Lower leg skin (tissue), 4 donors: ENCODE results near the gene PPFIA3. TPM values are rescaled to one million over a fixed set of nuclear protein-coding genes. Genes with fewer than 3 reads are reported as not detected.

Source experiments
- DNase-seq, 2 donors: peaks; one replicate each; pipeline ENCODE4 v3.0.0-alpha.2; 2019; ENCODE audit warnings: low spot score in 2 of 2
- H3K4me3 ChIP-seq: fragments of 200-600 bp; sonication (generic); 2 replicates; pipeline ENCODE4 v1.5.1; 2017; ENCODE audit warnings: mild to moderate bottlenecking, low read depth; ENCODE audit not compliant: poor library complexity, severe bottlenecking
- POLR2A ChIP-seq, 2 donors: fragments of 450-650 bp; IDR thresholded peaks; one replicate each; pipeline ENCODE4 v1.6.1; 2016 to 2017; ENCODE audit warnings: antibody characterized with exemption in 2 of 2, mild to moderate bottlenecking in 1 of 2, moderate library complexity in 1 of 2
- WGBS, 2 donors: methylation state at CpG; one replicate each; pipeline ENCODE4 v1.1.5; 2018; 5-methylcytosine and 5-hydroxymethylcytosine counted together
- intact Hi-C: fragments of 100-400 bp; cut with DNase I; formaldehyde crosslinking; loops from one replicate; pipeline ENCODE4 v1.15.0; 2023; ENCODE audit warnings: low total_unique reads
- total RNA-seq, 4 donors: library from RNA; depleted of rRNA; stranded (reverse); fragments of >200 nt; gene quantifications; one replicate each; pipeline ENCODE4 v1.1.0, GENCODE V29; 2016
- TF ChIP-seq, protein P1 (sequence below), 3 donors: fragments of 450-650 bp; IDR thresholded peaks; one replicate each; pipeline ENCODE4 v1.5.1; 2016; ENCODE audit warnings: antibody characterized with exemption in 3 of 3, mild to moderate bottlenecking in 3 of 3, moderate library complexity in 2 of 3

Gene PPFIA3
- total RNA-seq, 4 donors from 2014 or later: 52.3 to 78.1 (median 64.4) TPM

DNA sequence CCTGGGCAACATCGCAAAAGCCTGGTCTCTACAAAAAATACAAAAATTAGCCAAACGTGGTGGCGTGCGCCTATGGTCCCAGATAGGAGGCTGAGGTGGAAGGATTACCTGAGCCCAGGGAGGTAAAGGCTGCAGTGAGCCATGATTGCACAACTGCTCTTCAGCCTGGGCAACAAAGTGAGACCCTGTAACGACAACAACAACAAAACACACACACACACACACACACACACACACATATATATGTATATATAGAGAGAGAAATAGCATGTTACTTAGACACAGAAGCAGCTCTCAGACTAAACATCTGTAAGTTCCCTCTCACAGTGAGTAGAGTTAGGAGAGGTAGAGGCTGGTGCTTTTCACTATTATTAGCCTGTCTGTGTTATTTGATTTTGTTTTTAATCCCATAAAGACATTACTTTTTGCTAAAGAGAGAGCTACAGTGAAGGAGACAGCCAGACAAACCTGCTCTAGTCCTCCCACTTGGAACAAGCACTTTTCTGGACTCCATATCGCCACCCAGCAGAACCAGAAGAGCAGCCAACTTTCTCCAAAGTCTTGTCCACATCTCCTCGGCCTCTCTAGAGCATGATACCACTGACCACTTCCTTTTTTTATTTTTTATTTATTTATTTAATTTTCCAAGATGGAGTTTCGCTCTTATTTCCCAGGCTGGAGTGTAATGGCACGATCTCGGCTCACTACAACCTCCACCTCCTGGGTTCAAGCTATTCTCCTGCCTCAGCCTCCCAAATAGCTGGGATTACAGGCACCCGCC lies 7.9 kb upstream of the PPFIA3 start:
- intact Hi-C loops: no loop called here
- TF ChIP-seq POLR2A (IDR thresholded peaks at IDR 0.05): no peak
- TF ChIP-seq, protein P1, sequence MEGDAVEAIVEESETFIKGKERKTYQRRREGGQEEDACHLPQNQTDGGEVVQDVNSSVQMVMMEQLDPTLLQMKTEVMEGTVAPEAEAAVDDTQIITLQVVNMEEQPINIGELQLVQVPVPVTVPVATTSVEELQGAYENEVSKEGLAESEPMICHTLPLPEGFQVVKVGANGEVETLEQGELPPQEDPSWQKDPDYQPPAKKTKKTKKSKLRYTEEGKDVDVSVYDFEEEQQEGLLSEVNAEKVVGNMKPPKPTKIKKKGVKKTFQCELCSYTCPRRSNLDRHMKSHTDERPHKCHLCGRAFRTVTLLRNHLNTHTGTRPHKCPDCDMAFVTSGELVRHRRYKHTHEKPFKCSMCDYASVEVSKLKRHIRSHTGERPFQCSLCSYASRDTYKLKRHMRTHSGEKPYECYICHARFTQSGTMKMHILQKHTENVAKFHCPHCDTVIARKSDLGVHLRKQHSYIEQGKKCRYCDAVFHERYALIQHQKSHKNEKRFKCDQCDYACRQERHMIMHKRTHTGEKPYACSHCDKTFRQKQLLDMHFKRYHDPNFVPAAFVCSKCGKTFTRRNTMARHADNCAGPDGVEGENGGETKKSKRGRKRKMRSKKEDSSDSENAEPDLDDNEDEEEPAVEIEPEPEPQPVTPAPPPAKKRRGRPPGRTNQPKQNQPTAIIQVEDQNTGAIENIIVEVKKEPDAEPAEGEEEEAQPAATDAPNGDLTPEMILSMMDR (IDR thresholded peaks at IDR 0.05): no peak
- H3K4me3 ChIP-seq: no peak overlapping the region
- DNase-seq: no peak
- 78% methylated on average over 11 of the region's 11 CpGs for WGBS, 2 donors

- 1 to 2% methylated on average over 31 to 58 of the region's 66 CpGs for WGBS, 2 donors
- intact Hi-C loops: no loop called here
- TF ChIP-seq, protein P1 (IDR thresholded peaks at IDR 0.05): no peak
- TF ChIP-seq POLR2A (IDR thresholded peaks at IDR 0.05): no peak
- DNase-seq: peak in 1 of 2 donors; percentile 90
- H3K4me3 ChIP-seq: peak within 1 kb of the TSS; percentile 52
These were observed 5.3 kb upstream of the PPFIA3 start, which contains the start of gene LIN7B for GRCh38 chr19:49113762-49114629. Gene LIN7B (plus strand): TSS chr19:49114370. CDS start chr19:49114405, 35 bp downstream.

DNA sequence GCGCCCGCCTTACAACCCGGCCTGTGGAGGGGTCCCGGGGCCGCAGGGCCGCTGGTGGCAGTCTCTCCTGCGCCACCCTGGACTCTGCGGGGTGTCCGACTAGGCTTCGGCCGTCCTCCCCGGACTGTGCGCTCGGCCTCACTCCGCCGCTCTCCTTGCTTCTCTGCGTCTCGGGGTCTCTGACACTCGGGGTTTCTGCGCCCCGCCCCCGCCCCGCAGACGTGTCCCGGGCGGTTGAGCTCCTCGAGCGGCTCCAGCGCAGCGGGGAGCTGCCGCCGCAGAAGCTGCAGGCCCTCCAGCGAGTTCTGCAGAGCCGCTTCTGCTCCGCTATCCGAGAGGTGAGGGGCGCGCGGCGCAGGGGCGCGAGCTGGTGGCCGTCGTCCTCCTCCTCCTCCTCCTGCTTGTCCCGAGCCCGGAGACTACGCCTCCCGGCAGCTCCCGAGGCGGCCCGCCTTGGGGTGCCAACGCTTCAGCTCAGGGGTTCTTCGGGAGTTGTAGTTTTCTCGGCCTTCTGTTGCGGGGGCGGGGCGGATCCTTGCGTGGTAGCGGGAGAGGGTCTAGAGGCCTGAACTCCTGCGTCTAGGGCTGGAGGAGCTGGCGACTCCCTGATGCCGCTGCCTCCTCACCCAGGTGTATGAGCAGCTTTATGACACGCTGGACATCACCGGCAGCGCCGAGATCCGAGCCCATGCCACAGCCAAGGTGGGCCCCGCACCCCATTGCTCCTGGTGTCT lies 4.5 kb upstream of the PPFIA3 start:
- intact Hi-C loops: no loop called here
- DNase-seq: peak; percentile 52 to 91
- WGBS, 2 donors: 14 to 16% methylated on average over 25 to 39 of the region's 68 CpGs

DNA sequence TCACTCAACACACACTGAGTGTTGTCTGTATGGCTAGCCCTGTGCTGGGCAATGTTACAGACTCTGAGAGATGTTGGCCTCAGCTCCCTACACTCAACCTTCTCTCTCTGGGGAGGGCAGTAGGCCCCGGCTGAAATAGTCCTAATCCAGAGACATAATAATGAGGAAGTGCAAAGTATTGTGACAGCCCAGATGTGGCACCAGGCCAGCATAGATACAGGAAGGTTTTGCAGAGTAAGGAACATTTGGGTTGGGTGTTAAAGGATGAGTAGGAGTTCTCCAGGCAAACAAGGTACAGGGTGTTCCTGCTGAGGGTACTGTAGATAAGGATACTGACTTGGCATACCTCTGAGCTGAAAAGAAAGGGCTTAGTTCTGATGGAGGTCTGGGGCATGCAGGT lies 2.8 kb upstream of the PPFIA3 start:
- intact Hi-C loops: no loop called here
- no peak overlapping the region for H3K4me3 ChIP-seq
- DNase-seq: no peak
- 58 to 75% methylated on average over 1 of the region's 1 CpG for WGBS, 2 donors
- TF ChIP-seq, protein P1 (IDR thresholded peaks at IDR 0.05): no peak
- no peak for TF ChIP-seq POLR2A (IDR thresholded peaks at IDR 0.05)

More for the DNA sequence above, 4.5 kb upstream of the PPFIA3 start:
- TF ChIP-seq POLR2A (IDR thresholded peaks at IDR 0.05): no peak
- TF ChIP-seq, protein P1 (IDR thresholded peaks at IDR 0.05): no peak
- H3K4me3 ChIP-seq: peak overlapping the region; percentile 52

DNA sequence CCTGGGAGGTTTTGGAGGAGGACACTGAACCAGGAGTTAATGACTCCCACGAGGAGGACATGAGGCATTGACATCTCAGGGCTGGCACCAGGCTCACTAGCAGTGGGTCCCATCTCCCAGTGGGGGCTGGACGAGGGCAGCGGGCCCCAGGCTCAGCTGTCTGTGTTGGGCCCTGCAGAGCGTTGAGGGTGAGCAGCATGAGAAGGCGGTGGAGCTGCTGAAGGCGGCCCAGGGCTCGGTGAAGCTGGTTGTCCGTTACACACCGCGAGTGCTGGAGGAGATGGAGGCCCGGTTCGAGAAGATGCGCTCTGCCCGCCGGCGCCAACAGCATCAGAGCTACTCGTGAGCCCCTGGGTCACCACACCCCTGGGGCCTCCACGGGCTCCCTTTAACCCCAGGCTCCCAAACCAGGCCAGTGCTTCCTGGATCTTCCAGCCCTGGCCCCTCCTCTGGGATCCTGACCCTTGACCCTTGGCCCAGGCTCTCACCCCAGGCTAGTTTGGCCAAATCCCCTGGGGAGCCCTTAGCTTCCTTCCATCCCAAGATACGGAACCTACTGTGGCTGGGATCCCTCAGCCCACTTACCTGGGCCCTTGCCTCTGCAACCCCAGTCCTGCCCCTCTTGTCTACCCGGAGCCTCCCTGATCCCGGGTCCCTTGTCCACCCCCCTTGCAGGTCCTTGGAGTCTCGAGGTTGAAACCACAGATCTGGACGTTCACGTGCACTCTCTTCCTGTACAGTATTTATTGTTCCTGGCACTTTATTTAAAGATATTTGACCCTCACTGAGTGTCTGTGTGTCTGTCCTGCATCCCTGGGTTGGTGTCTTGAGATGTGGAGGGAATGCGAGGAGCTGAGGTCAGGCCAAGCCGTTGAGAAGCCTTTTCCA lies 1.4 kb upstream of the PPFIA3 start:
- intact Hi-C loops: no loop called here
- 51 to 52% methylated on average over 19 to 24 of the region's 26 CpGs for WGBS, 2 donors
- TF ChIP-seq, protein P1 (IDR thresholded peaks at IDR 0.05): no peak
- no peak for TF ChIP-seq POLR2A (IDR thresholded peaks at IDR 0.05)
- DNase-seq: no peak
- H3K4me3 ChIP-seq: peak overlapping the region; percentile 30
